ENCODE data around the gene CREBL2.

Gene CREBL2

GRCh38 chr12:12683136-12683697 is 71.5 kb downstream of the CREBL2 start:
- CTCF ChIA-PET, result interaction anchor here (0.8 to 4.8 kb wide), 3 partner anchors 12 to 37 kb away, joined by 3 to 20 read pairs (median 6); no protein-coding TSS in a partner anchor
- TF ChIP-seq CTCF (IDR thresholded peaks at IDR 0.05; ENCODE audit: control extremely low read depth, extremely low read depth, low read depth, missing control alignments), result no peak
- DNase-seq (ENCODE audit: extremely low spot score), result no peak
- POLR2A ChIA-PET, result no interaction called here

DNA sequence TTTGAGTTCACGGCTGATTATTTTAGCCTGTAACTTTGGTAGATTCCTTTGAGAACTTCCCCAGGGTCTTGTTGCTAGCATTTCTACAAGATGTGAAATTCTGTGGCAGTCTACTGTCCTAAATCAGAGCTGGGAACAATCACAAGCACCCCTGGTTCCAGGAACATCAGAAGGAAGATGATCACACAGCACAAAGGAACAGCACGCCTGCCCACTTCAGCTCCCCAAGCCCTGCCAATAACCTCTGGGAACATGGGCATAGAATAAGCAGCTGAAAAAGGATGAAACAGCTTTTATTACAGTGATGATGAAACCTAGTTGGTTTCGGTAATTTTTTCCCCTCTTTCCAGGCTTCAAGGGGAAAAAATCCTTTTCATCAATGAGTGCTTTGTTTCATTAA is 72.0 kb downstream of the CREBL2 start:
- no peak for DNase-seq (ENCODE audit: extremely low spot score)
- CTCF ChIA-PET, result interaction anchor here (0.8 to 4.8 kb wide), 2 partner anchors 12 to 27 kb away, joined by 3 to 20 read pairs; no protein-coding TSS in a partner anchor
- POLR2A ChIA-PET, result no interaction called here
- TF ChIP-seq CTCF (IDR thresholded peaks at IDR 0.05; ENCODE audit: control extremely low read depth, extremely low read depth, low read depth, missing control alignments), result no peak

DNA sequence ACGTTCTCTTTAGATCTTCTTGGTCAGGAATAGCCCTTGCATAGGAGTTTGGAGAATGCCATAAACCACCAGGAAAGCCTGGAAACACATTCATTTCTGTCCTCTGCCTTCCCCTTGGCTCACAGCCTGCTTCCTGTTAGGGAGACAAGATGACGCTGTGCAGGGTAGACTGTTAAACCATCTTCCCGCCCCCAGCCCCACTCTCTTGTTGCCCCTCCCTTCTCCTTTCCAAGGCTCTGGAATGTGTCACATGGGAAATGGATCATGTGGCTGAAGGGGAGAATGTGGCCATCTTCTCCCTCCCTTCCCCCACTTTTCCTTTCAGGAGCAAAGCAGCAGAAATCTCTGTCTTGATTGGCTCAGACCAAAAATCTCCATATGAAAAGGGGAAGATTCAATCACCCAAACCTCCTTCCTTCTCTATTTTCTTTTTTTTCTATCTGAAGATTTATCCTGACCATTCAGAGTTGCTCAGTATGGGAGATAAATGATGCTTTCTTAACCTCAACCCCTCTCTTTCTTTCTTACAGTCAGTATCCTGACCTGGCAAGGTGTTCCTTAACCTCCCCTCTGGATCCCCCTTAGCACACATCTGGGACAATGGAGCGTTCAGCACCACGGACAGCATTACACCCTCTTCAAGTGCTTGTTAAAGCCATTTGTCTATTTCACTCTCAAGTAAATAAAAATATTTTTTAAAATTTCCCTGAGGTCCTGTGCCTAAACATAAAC is 72.9 kb downstream of the CREBL2 start:
- no peak for DNase-seq (ENCODE audit: extremely low spot score)
- CTCF ChIA-PET, result interaction anchor here (1.2 to 1.3 kb wide), 2 partner anchors 8 to 28 kb away, joined by 3 to 5 read pairs; no protein-coding TSS in a partner anchor
- POLR2A ChIA-PET, result no interaction called here

GRCh38 chr12:12685305-12685704 is 73.6 kb downstream of the CREBL2 start:
- ChIA-PET POLR2A (no interaction called here), CTCF (interaction anchor here (1.2 to 1.3 kb wide), 2 partner anchors 9 to 29 kb away, joined by 3 to 5 read pairs; no protein-coding TSS in a partner anchor)
- no peak for TF ChIP-seq CTCF (IDR thresholded peaks at IDR 0.05; ENCODE audit: control extremely low read depth, extremely low read depth, low read depth, missing control alignments)
- no peak for DNase-seq (ENCODE audit: extremely low spot score)

More for the DNA sequence above, 72.9 kb downstream of the CREBL2 start:
- TF ChIP-seq CTCF (IDR thresholded peaks at IDR 0.05; ENCODE audit: control extremely low read depth, extremely low read depth, low read depth, missing control alignments), result no peak

DNA sequence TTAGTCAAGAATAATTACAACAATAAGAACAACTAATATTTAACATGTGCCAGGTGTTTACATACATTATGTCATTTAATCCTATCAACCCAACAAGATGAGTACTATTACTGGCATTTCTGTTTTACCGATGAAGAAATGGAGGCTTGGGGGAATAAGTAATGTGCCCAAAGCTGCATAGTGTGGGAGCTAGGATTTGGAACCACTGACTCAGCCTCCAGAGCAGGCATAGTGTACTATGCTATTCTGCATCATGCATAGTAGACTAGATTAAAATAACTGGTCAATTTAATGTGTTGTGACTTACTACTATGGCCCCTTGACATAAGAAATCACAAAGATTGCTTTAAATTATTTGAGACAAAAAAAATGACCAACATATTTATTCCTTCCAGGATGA is 74.8 kb downstream of the CREBL2 start:
- TF ChIP-seq CTCF (IDR thresholded peaks at IDR 0.05; ENCODE audit: control extremely low read depth, extremely low read depth, low read depth, missing control alignments), result no peak
- CTCF ChIA-PET, result no interaction called here
- no peak for DNase-seq (ENCODE audit: extremely low spot score)
- POLR2A ChIA-PET, result no interaction called here

DNA sequence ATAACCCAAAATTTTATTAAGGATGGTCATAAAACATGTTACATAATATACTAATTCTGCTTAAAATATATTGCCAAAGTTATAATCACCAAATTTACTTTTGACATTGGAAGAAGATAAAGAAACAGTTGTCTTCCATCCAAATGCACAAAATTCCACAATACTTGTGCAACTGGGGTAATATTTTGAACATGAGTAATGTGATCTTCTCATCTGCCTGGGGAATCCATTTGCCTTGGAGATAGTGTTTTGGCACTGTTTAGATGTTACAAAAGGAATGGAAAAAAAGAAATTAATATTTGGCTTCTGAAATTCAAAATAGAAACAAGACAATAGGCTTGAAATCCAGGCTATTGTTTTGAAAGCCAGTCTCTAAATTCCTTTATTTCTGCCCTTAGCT is 75.2 kb downstream of the CREBL2 start:
- POLR2A ChIA-PET, result no interaction called here

More for the DNA sequence above, 75.2 kb downstream of the CREBL2 start:
- no peak for DNase-seq (ENCODE audit: extremely low spot score)
- TF ChIP-seq CTCF (IDR thresholded peaks at IDR 0.05; ENCODE audit: control extremely low read depth, extremely low read depth, low read depth, missing control alignments), result no peak
- CTCF ChIA-PET, result interaction anchor here (0.9 to 1.6 kb wide), 4 partner anchors 10 to 310 kb away, joined by 3 to 4 read pairs (median 4); no protein-coding TSS in a partner anchor

Data from GM10248 (cell line).